K562 (cell line): ENCODE measurements around the gene TGFA.

Experiments
- BRF1 ChIP-seq: IDR thresholded peaks from 3 replicates; pipeline ENCODE4 v1.6.1; 2011; ENCODE audit warnings: borderline replicate concordance, mild to moderate bottlenecking; ENCODE audit not compliant: insufficient read length; ENCODE audit errors: extremely low read depth
- CREB1 ChIP-seq, 2 experiments: sonication (generic) in 1 of 2; formaldehyde crosslinking in 1 of 2; IDR thresholded peaks; 2 replicates each; pipeline versions ENCODE4 v1.6.1 to v1.8.0; 2012 to 2022; ENCODE audit warnings: inconsistent platforms in 1 of 2, mild to moderate bottlenecking in 1 of 2, missing genetic modification reagents in 1 of 2, moderate library complexity in 1 of 2
- GABPA ChIP-seq: fragments of 200-800 bp; sonication (Bioruptor generic); conservative IDR thresholded peaks from 2 replicates; pipeline ENCODE4 v1.6.1; 2016; ENCODE audit warnings: low read depth, missing genetic modification characterization, missing compliant biosample characterization
- ILK ChIP-seq: fragments of 450-650 bp; IDR thresholded peaks from 2 replicates; pipeline ENCODE4 v1.6.1; 2016; ENCODE audit warnings: missing genetic modification characterization, low read depth, mild to moderate bottlenecking, missing compliant biosample characterization, moderate library complexity, borderline replicate concordance
- POLR2A ChIP-seq: fragments of 450-650 bp; conservative IDR thresholded peaks from 2 replicates; pipeline ENCODE4 v1.6.1; 2016
- POLR2AphosphoS5 ChIP-seq: IDR thresholded peaks from 2 replicates; pipeline ENCODE4 v1.6.1; 2011; ENCODE audit warnings: mild to moderate bottlenecking, low read depth, low read length, moderate library complexity; ENCODE audit not compliant: control insufficient read depth, insufficient read depth
- REST ChIP-seq, 2 experiments: fragments of 450-650 bp; formaldehyde crosslinking in 1 of 2; IDR thresholded peaks; 2 replicates each; pipeline versions ENCODE4 v1.4.0 to v1.6.1; 2014 to 2020; ENCODE audit warnings: mild to moderate bottlenecking in 2 of 2, borderline replicate concordance in 1 of 2, low read depth in 1 of 2
- SIN3A ChIP-seq, 2 experiments: fragments of 150-350 bp in 1 of 2; IDR thresholded peaks; 2 replicates each; pipeline ENCODE4 v1.6.1; 2011 to 2016; ENCODE audit warnings: borderline replicate concordance in 2 of 2, low read depth in 2 of 2, low read length in 2 of 2, mild to moderate bottlenecking in 2 of 2, moderate library complexity in 2 of 2; ENCODE audit not compliant: control insufficient read depth in 1 of 2
- THAP7 ChIP-seq: fragments of 250-450 bp; sonication (Bioruptor Pico); IDR thresholded peaks from 2 replicates; pipeline ENCODE4 v1.5.0; 2021
- TF ChIP-seq, protein P1 (sequence below), 3 experiments: IDR thresholded peaks in 2 of 3; conservative IDR thresholded peaks in 1 of 3; 2 replicates each; pipeline ENCODE4 v1.5.1; 2011 to 2012; ENCODE audit warnings: low read length in 3 of 3, mild to moderate bottlenecking in 3 of 3, control low read depth in 2 of 3, improper control_type of control experiment in 1 of 3, inconsistent platforms in 1 of 3, low read depth in 1 of 3, mixed read lengths in 1 of 3, moderate library complexity in 1 of 3; ENCODE audit not compliant: insufficient read depth in 2 of 3

GRCh38 chr2:70603066-70603465 lies 49.4 kb upstream of the TGFA start:
- no peak for TF ChIP-seq BRF1
- no peak for TF ChIP-seq POLR2AphosphoS5
- no peak for TF ChIP-seq REST (IDR thresholded peaks at IDR 0.05; ENCODE audit: borderline replicate concordance)
- TF ChIP-seq REST (CRISPR knock-in tag; IDR thresholded peaks at IDR 0.05; ENCODE audit: low read depth), result no peak
- TF ChIP-seq POLR2A, result no peak
- no peak for TF ChIP-seq ILK
- TF ChIP-seq THAP7 (CRISPR knock-in tag), result no peak
- no peak for TF ChIP-seq SIN3A (IDR thresholded peaks at IDR 0.05; ENCODE audit: borderline replicate concordance in 2 of 2, control insufficient read depth in 1 of 2, low read depth in 2 of 2, low read length in 2 of 2)
- TF ChIP-seq, protein P1, sequence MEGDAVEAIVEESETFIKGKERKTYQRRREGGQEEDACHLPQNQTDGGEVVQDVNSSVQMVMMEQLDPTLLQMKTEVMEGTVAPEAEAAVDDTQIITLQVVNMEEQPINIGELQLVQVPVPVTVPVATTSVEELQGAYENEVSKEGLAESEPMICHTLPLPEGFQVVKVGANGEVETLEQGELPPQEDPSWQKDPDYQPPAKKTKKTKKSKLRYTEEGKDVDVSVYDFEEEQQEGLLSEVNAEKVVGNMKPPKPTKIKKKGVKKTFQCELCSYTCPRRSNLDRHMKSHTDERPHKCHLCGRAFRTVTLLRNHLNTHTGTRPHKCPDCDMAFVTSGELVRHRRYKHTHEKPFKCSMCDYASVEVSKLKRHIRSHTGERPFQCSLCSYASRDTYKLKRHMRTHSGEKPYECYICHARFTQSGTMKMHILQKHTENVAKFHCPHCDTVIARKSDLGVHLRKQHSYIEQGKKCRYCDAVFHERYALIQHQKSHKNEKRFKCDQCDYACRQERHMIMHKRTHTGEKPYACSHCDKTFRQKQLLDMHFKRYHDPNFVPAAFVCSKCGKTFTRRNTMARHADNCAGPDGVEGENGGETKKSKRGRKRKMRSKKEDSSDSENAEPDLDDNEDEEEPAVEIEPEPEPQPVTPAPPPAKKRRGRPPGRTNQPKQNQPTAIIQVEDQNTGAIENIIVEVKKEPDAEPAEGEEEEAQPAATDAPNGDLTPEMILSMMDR (IDR thresholded peaks at IDR 0.05 in 2 of 3, conservative IDR thresholded peaks at IDR 0.05 in 1 of 3; ENCODE audit: insufficient read depth in 2 of 3, low read depth in 1 of 3, low read length in 3 of 3), result no peak
- no peak for TF ChIP-seq GABPA
- no peak for TF ChIP-seq CREB1 (IDR thresholded peaks at IDR 0.05)
- TF ChIP-seq CREB1 (CRISPR knock-in tag; IDR thresholded peaks at IDR 0.05), result no peak
